Neuronal stem cell (in vitro differentiated cells): Measurements from ENCODE around the gene FLNA.

Experiments
- DNase-seq: peaks from one replicate; pipeline ENCODE4 v3.0.0-alpha.2; 2013; ENCODE audit warnings: low spot score
- H2AFZ ChIP-seq: one replicate; pipeline ENCODE4 v1.6.1; 2013; ENCODE audit warnings: mild to moderate bottlenecking, low read length, inconsistent platforms
- H2AK5ac ChIP-seq: 2 replicates; pipeline ENCODE4 v1.6.1; 2013; ENCODE audit warnings: low read depth, mild to moderate bottlenecking, inconsistent platforms, low read length, moderate library complexity, mixed read lengths
- H2BK120ac ChIP-seq: 2 replicates; pipeline ENCODE4 v1.6.1; 2013; ENCODE audit warnings: low read depth, mild to moderate bottlenecking, inconsistent platforms, low read length, moderate library complexity, mixed read lengths
- H2BK12ac ChIP-seq: one replicate; pipeline ENCODE4 v1.6.1; 2013; ENCODE audit warnings: low read length, inconsistent platforms
- H2BK15ac ChIP-seq: 2 replicates; pipeline ENCODE4 v1.6.1; 2013; ENCODE audit warnings: mild to moderate bottlenecking, low read length, inconsistent platforms, mixed read lengths
- H2BK5ac ChIP-seq: one replicate; pipeline ENCODE4 v1.6.1; 2013; ENCODE audit warnings: inconsistent platforms, mild to moderate bottlenecking, low read length, moderate library complexity
- H3K14ac ChIP-seq: one replicate; pipeline ENCODE4 v1.6.1; 2013; ENCODE audit warnings: low read length, inconsistent platforms
- H3K18ac ChIP-seq: 2 replicates; pipeline ENCODE4 v1.6.1; 2013; ENCODE audit warnings: low read length, inconsistent platforms
- H3K23ac ChIP-seq: 2 replicates; pipeline ENCODE4 v1.6.1; 2013; ENCODE audit warnings: low read depth, mild to moderate bottlenecking, mixed read lengths, low read length, inconsistent platforms; ENCODE audit not compliant: poor library complexity
- H3K27ac ChIP-seq: replicated peaks from 3 replicates; pipeline ENCODE4 v1.5.1; 2013; ENCODE audit warnings: low read length, inconsistent platforms
- H3K27me3 ChIP-seq, 3 experiments: 2 replicates each; pipeline ENCODE4 v1.6.1; 2013; ENCODE audit warnings: low read length in 3 of 3, mild to moderate bottlenecking in 2 of 3, inconsistent platforms in 1 of 3, low read depth in 1 of 3, mixed read lengths in 1 of 3, moderate library complexity in 1 of 3; ENCODE audit not compliant: control insufficient read depth in 3 of 3, insufficient read depth in 3 of 3
- H3K36me3 ChIP-seq, 2 donors: replicated peaks in 1 of 2; 2 replicates each; pipeline ENCODE4 v1.6.1; 2013; ENCODE audit warnings: low read length in 2 of 2; ENCODE audit not compliant: control insufficient read depth in 2 of 2, insufficient read depth in 2 of 2
- H3K4ac ChIP-seq: 2 replicates; pipeline ENCODE4 v1.6.1; 2013; ENCODE audit warnings: inconsistent platforms, mild to moderate bottlenecking, low read length, moderate library complexity
- H3K4me1 ChIP-seq, 2 donors: 1 replicate in 1 of 2; 2 replicates in 1 of 2; pipeline ENCODE4 v1.6.1; 2013; ENCODE audit warnings: low read length in 2 of 2, low read depth in 1 of 2; ENCODE audit not compliant: control insufficient read depth in 2 of 2, insufficient read depth in 1 of 2
- H3K4me2 ChIP-seq: one replicate; pipeline ENCODE4 v1.6.1; 2013; ENCODE audit warnings: mild to moderate bottlenecking, low read length, inconsistent platforms; ENCODE audit not compliant: insufficient read depth, poor library complexity, severe bottlenecking
- H3K4me3 ChIP-seq, 2 donors: 2 replicates each; pipeline ENCODE4 v1.5.1; 2013; ENCODE audit warnings: low read length in 2 of 2, mild to moderate bottlenecking in 2 of 2, inconsistent platforms in 1 of 2, moderate library complexity in 1 of 2
- H3K79me1 ChIP-seq: one replicate; pipeline ENCODE4 v1.6.1; 2013; ENCODE audit warnings: low read depth, mild to moderate bottlenecking, inconsistent platforms, low read length, moderate library complexity
- H3K9ac ChIP-seq: one replicate; pipeline ENCODE4 v1.6.1; 2013; ENCODE audit warnings: mild to moderate bottlenecking, low read depth, low read length, inconsistent platforms; ENCODE audit not compliant: poor library complexity
- H3K9me3 ChIP-seq, 2 donors: replicated peaks in 1 of 2; 2 replicates each; pipeline versions ENCODE3 to v1.6.1; 2013; ENCODE audit warnings: low read length in 2 of 2, mild to moderate bottlenecking in 2 of 2, inconsistent platforms in 1 of 2, low read depth in 1 of 2, mixed read lengths in 1 of 2, moderate library complexity in 1 of 2; ENCODE audit not compliant: control insufficient read depth in 2 of 2, insufficient read depth in 1 of 2
- H4K8ac ChIP-seq: one replicate; pipeline ENCODE4 v1.6.1; 2013; ENCODE audit warnings: low read depth, mild to moderate bottlenecking, inconsistent platforms, low read length, moderate library complexity
- H4K91ac ChIP-seq: one replicate; pipeline ENCODE4 v1.6.1; 2013; ENCODE audit warnings: low read length, low read depth, mild to moderate bottlenecking, inconsistent platforms; ENCODE audit not compliant: poor library complexity
- WGBS, 2 donors: extraction: QIAGEN DNeasy Blood & Tissue Kit; methylation state at CpG; one replicate each; pipeline ENCODE4 v1.1.7; 2013; ENCODE audit warnings: missing lambda C conversion rate in 2 of 2, mixed read lengths in 1 of 2; ENCODE audit not compliant: insufficient read length in 2 of 2, insufficient replicate concordance in 1 of 2; ENCODE audit errors: extremely low coverage in 2 of 2; 5-methylcytosine and 5-hydroxymethylcytosine counted together

The FLNA gene

DNA sequence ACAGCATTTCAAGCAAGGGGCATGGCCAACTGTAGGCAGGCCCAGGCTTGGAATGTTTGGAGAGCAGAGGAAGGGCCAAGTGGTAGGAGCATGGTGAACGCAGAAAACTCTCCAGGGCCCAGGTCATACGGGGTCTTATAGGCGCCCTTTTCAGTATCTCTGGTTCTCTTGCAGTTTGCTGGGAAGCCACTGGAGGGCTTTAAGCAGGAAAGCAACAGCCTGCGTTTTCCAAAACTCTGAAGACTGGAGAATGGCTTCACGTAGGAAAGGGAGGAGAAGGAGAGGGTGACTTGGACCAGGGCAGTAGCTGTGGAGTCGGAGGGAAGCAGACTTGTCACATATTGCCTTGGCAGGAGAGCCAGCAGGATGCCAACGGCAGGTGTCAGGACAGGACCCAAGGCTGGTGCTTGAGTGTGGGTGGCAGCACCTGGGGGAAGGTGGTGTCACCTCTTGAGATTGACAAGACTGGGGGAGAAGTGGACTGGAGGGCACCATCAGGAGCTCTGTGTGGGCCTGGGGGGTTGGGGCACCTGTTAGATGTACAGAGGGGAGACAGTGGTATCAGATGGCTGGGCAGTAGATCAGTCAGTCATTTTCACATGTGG lies 56.9 kb downstream of the FLNA start:
- no CpG with 5 or more reads among the region's 7 CpGs for WGBS, 2 donors
- Histone ChIP-seq H3K18ac (no peak overlapping the region), H3K14ac (no peak overlapping the region), H4K8ac (no peak overlapping the region), H3K36me3 (no peaks in the 10 kb centered on the region), H2BK15ac (no peak overlapping the region), H2AK5ac (no peak overlapping the region), H3K4me1 (peaks cover 0 to 5% of the 10 kb centered on the region in 2 donors), H3K9me3 (no peaks in the 10 kb centered on the region), H3K23ac (no peak overlapping the region), H2BK5ac (no peak overlapping the region), H3K4ac (no peak overlapping the region), H3K9ac (no peak overlapping the region), H3K27me3 (peaks cover 0 to 49% (median 0%) of the 10 kb centered on the region in 3 experiments), H3K4me3 (no peak overlapping the region), H3K4me2 (no peak overlapping the region), H3K79me1 (no peaks in the 10 kb centered on the region), H3K27ac (no peak overlapping the region), H2BK12ac (no peak overlapping the region), H4K91ac (no peak overlapping the region), H2BK120ac (no peak overlapping the region), H2AFZ (no peak overlapping the region)
- no peak for DNase-seq

DNA sequence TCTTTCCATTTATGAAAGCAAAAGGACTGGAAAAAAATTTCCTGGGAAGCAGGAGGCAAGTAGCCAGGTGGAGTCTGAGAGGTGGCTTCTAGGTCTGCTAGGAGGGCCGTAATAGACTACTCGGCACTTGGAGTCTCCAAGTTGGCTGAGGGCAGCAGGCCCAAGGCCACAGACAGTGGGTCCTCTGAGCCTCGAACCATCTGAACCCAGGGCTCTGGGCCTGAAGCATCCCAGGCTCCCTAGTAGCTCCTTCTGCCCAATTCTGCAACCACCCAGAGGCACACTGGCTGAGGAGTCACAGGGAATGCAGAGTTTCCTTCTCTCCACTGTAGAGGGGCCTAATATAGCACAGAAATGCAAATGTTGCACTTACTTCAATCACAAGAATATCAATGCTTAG lies 59.0 kb downstream of the FLNA start:
- H3K4me3 ChIP-seq, result no peak overlapping the region
- H2BK12ac ChIP-seq, result no peak overlapping the region
- H3K4me1 ChIP-seq, result peaks cover 0 to 5% of the 10 kb centered on the region in 2 donors
- no peak overlapping the region for H2BK15ac ChIP-seq
- H3K27ac ChIP-seq, result no peak overlapping the region
- H2BK120ac ChIP-seq, result no peak overlapping the region
- no peak overlapping the region for H3K23ac ChIP-seq
- H2BK5ac ChIP-seq, result no peak overlapping the region
- H3K14ac ChIP-seq, result no peak overlapping the region
- no peak for DNase-seq
- no peaks in the 10 kb centered on the region for H3K9me3 ChIP-seq
- H3K4me2 ChIP-seq, result no peak overlapping the region
- H3K79me1 ChIP-seq, result no peaks in the 10 kb centered on the region
- peaks cover 0 to 57% (median 0%) of the 10 kb centered on the region in 3 experiments for H3K27me3 ChIP-seq
- no peak overlapping the region for H4K8ac ChIP-seq
- H4K91ac ChIP-seq, result no peak overlapping the region
- H2AFZ ChIP-seq, result no peak overlapping the region
- H3K9ac ChIP-seq, result no peak overlapping the region
- no peak overlapping the region for H3K18ac ChIP-seq
- WGBS, 2 donors, result no CpG with 5 or more reads among the region's 3 CpGs
- no peaks in the 10 kb centered on the region for H3K36me3 ChIP-seq
- H3K4ac ChIP-seq, result no peak overlapping the region
- H2AK5ac ChIP-seq, result no peak overlapping the region

DNA sequence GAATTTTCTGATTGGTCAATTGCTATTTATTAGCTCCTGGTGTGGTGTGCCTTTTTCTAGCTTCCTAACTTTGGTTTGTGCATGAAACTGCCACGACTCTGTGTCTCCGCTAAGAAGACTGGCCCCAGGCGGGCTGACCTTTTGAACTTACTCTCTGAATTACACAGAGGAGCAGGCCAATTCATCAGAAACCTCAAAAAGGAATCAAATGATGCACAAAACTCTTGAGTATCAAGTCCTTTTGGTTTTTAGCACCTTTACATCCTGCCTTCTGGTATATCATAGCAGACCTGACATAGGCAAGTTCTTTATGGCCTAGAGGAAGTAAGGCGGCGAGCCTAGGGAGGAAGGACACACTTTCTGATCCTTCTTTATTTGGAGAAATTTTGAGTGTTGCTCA lies 61.3 kb downstream of the FLNA start:
- WGBS, 2 donors, result no CpG with 5 or more reads among the region's 5 CpGs
- Histone ChIP-seq H3K4me1 (peaks cover 0 to 5% of the 10 kb centered on the region in 2 donors), H3K27ac (no peak overlapping the region), H3K27me3 (peaks cover 0 to 55% (median 0%) of the 10 kb centered on the region in 3 experiments), H2AK5ac (no peak overlapping the region), H3K4me3 (no peak overlapping the region), H3K18ac (no peak overlapping the region), H3K4ac (no peak overlapping the region), H3K4me2 (no peak overlapping the region), H3K79me1 (no peaks in the 10 kb centered on the region), H3K9ac (no peak overlapping the region), H4K8ac (no peak overlapping the region), H3K36me3 (no peaks in the 10 kb centered on the region), H2BK5ac (no peak overlapping the region), H3K9me3 (no peaks in the 10 kb centered on the region), H2BK120ac (no peak overlapping the region), H3K23ac (no peak overlapping the region), H2BK15ac (no peak overlapping the region), H3K14ac (no peak overlapping the region), H4K91ac (no peak overlapping the region), H2BK12ac (no peak overlapping the region), H2AFZ (no peak overlapping the region)
- no peak for DNase-seq

- Histone ChIP-seq H2BK12ac (no peak overlapping the region), H3K27me3 (peaks cover 0 to 58% (median 0%) of the 10 kb centered on the region in 3 experiments), H3K4me2 (no peak overlapping the region), H3K23ac (no peak overlapping the region), H3K4me1 (peaks cover 0 to 5% of the 10 kb centered on the region in 2 donors), H4K91ac (no peak overlapping the region), H3K27ac (no peak overlapping the region), H2AK5ac (no peak overlapping the region), H3K9me3 (no peaks in the 10 kb centered on the region), H2BK5ac (no peak overlapping the region), H4K8ac (no peak overlapping the region), H2BK120ac (no peak overlapping the region), H2BK15ac (no peak overlapping the region), H2AFZ (no peak overlapping the region), H3K18ac (no peak overlapping the region), H3K79me1 (no peaks in the 10 kb centered on the region), H3K36me3 (no peaks in the 10 kb centered on the region), H3K4ac (no peak overlapping the region), H3K4me3 (no peak overlapping the region), H3K9ac (no peak overlapping the region), H3K14ac (no peak overlapping the region)
- DNase-seq, result no peak
- WGBS, 2 donors, result no CpG with 5 or more reads among the region's 7 CpGs
These were observed 62.3 kb downstream of the FLNA start for GRCh38 chrX:154312116-154312515.
